GM23338 (cell line): Measurements from ENCODE around the gene SNX10. TPM values are rescaled to one million over a fixed set of nuclear protein-coding genes. Genes with fewer than 3 reads are reported as not detected.

Experiments
- ATAC-seq: fragments of 200-7000 bp; cut with Tn5 transposase; 3 replicates; pipeline ENCODE4 v1.9.1; 2020
- DNase-seq: peaks from one replicate; pipeline ENCODE4 v3.0.0-alpha.2; 2015; ENCODE audit warnings: low spot score
- H2AFZ ChIP-seq: fragments of 200-600 bp; sonication (generic); 2 replicates; pipeline ENCODE4 v1.8.0; 2016; ENCODE audit warnings: antibody characterized with exemption, mild to moderate bottlenecking, moderate library complexity
- H3F3A ChIP-seq: fragments of 200-600 bp; sonication (generic); replicated peaks from 2 replicates; pipeline ENCODE4 v1.8.0; 2017; ENCODE audit warnings: antibody characterized with exemption, mixed run types, low read depth
- H3K27ac ChIP-seq: fragments of 200-600 bp; sonication (generic); 2 replicates; pipeline ENCODE4 v1.6.1; 2016; ENCODE audit warnings: low read depth
- H3K27me3 ChIP-seq: fragments of 200-600 bp; sonication (generic); 2 replicates; pipeline ENCODE4 v1.8.0; 2016; ENCODE audit warnings: mild to moderate bottlenecking, mixed run types, moderate library complexity; ENCODE audit not compliant: insufficient read depth
- H3K36me3 ChIP-seq: fragments of 200-600 bp; sonication (generic); 2 replicates; pipeline ENCODE4 v1.8.0; 2016; ENCODE audit warnings: mild to moderate bottlenecking; ENCODE audit not compliant: insufficient read depth
- H3K4me1 ChIP-seq: fragments of 200-600 bp; sonication (generic); 2 replicates; pipeline ENCODE4 v1.8.0; 2016; ENCODE audit warnings: mild to moderate bottlenecking, moderate library complexity; ENCODE audit not compliant: insufficient read depth
- H3K4me2 ChIP-seq: fragments of 200-600 bp; sonication (generic); 2 replicates; pipeline ENCODE4 v1.7.1; 2017; ENCODE audit warnings: mixed run types
- H3K4me3 ChIP-seq: fragments of 200-600 bp; sonication (generic); 2 replicates; pipeline ENCODE4 v1.6.1; 2016; ENCODE audit warnings: mixed run types
- H3K79me2 ChIP-seq: fragments of 200-600 bp; sonication (generic); replicated peaks from 2 replicates; pipeline ENCODE4 v1.8.0; 2017; ENCODE audit warnings: mild to moderate bottlenecking; ENCODE audit not compliant: insufficient read depth
- H3K9me2 ChIP-seq: fragments of 200-600 bp; sonication (generic); 2 replicates; pipeline ENCODE4 v1.8.0; 2017; ENCODE audit not compliant: insufficient read depth
- H4K20me1 ChIP-seq: fragments of 200-600 bp; sonication (generic); replicated peaks from 2 replicates; pipeline ENCODE4 v1.8.0; 2017; ENCODE audit warnings: mild to moderate bottlenecking; ENCODE audit not compliant: insufficient read depth
- H3K27ac Mint-ChIP-seq: 2 replicates; pipeline ENCODE4 v1.8.0; 2020; ENCODE audit warnings: inconsistent platforms, mild to moderate bottlenecking, moderate library complexity, mixed read lengths
- H3K27me3 Mint-ChIP-seq: 3 replicates; pipeline ENCODE4 v1.8.0; 2022; ENCODE audit warnings: low read depth, mild to moderate bottlenecking, moderate library complexity, mixed read lengths, inconsistent platforms; ENCODE audit not compliant: insufficient read depth, poor library complexity
- H3K36me3 Mint-ChIP-seq: 3 replicates; pipeline ENCODE4 v1.8.0; 2021; ENCODE audit warnings: low read depth, mild to moderate bottlenecking, inconsistent platforms, moderate library complexity, mixed read lengths
- H3K4me1 Mint-ChIP-seq: 3 replicates; pipeline ENCODE4 v1.8.0; 2020; ENCODE audit warnings: mild to moderate bottlenecking, inconsistent platforms, mixed read lengths
- H3K4me3 Mint-ChIP-seq: 3 replicates; pipeline ENCODE4 v1.8.0; 2021; ENCODE audit warnings: moderate library complexity, mild to moderate bottlenecking, inconsistent platforms, mixed read lengths
- H3K9me3 Mint-ChIP-seq: 3 replicates; pipeline ENCODE4 v1.8.0; 2020; ENCODE audit warnings: moderate library complexity, mild to moderate bottlenecking, inconsistent platforms, mixed read lengths
- CREB1 ChIP-seq: fragments of 250-450 bp; sonication (Bioruptor Pico); IDR thresholded peaks from 2 replicates; pipeline ENCODE4 v1.5.0; 2020; ENCODE audit warnings: low read depth, mild to moderate bottlenecking, moderate library complexity
- CTCF ChIP-seq, 2 experiments: fragments of 200-600 bp in 1 of 2; sonication (generic) in 1 of 2; conservative IDR thresholded peaks; 2 replicates each; pipeline versions ENCODE4 v1.5.1 to v1.6.1; 2016 to 2017; ENCODE audit warnings: antibody characterized with exemption in 2 of 2, low read depth in 2 of 2, mild to moderate bottlenecking in 2 of 2, moderate library complexity in 1 of 2
- EZH2 ChIP-seq: fragments of 200-600 bp; sonication (generic); IDR thresholded peaks from one replicate; pipeline ENCODE4 v1.8.0; 2017; ENCODE audit warnings: antibody characterized with exemption, mild to moderate bottlenecking, low read depth; ENCODE audit not compliant: unreplicated experiment
- JUNB ChIP-seq: IDR thresholded peaks from one replicate; pipeline ENCODE4 v1.6.1; 2016; ENCODE audit warnings: antibody characterized with exemption; ENCODE audit not compliant: unreplicated experiment
- POLR2AphosphoS5 ChIP-seq: IDR thresholded peaks from 2 replicates; pipeline ENCODE4 v1.6.1; 2016; ENCODE audit warnings: antibody characterized with exemption, low read depth
- REST ChIP-seq: IDR thresholded peaks from one replicate; pipeline ENCODE4 v1.6.1; 2018; ENCODE audit warnings: antibody characterized with exemption; ENCODE audit not compliant: unreplicated experiment
- ZNF114 ChIP-seq: fragments of 250-450 bp; sonication (Bioruptor Pico); IDR thresholded peaks from 2 replicates; pipeline ENCODE4 v1.5.0; 2020; ENCODE audit warnings: mild to moderate bottlenecking, moderate library complexity
- ZNF331 ChIP-seq: fragments of 250-450 bp; sonication (Bioruptor Pico); IDR thresholded peaks from 2 replicates; pipeline ENCODE4 v1.5.0; 2020; ENCODE audit warnings: low read depth, mild to moderate bottlenecking, moderate library complexity
- ZNF462 ChIP-seq: fragments of 250-450 bp; sonication (Bioruptor Pico); IDR thresholded peaks from 2 replicates; pipeline ENCODE4 v1.5.0; 2020; ENCODE audit warnings: mild to moderate bottlenecking, moderate library complexity
- polyA plus RNA-seq: library from polyadenylated mRNA; unstranded; fragments of >200 nt; fragmentation: Nextera tagmentation; extraction: Ambion mirVana; gene quantifications from 2 replicates; pipeline ENCODE4 v1.2.1, GENCODE V29; 2016
- total RNA-seq: library from RNA; depleted of rRNA; stranded (reverse); fragments of >200 nt; shearing (Covaris generic); gene quantifications from 2 replicates; pipeline ENCODE4 v1.2.3, GENCODE V29; 2014
- TF ChIP-seq, protein P1 (sequence below): IDR thresholded peaks from 2 replicates; pipeline ENCODE4 v1.6.1; 2016; ENCODE audit warnings: antibody characterized with exemption

SNX10 gene
- total and polyA plus RNA-seq, 2 experiments from 2014 or later: 15.8 to 17.8 TPM

DNA sequence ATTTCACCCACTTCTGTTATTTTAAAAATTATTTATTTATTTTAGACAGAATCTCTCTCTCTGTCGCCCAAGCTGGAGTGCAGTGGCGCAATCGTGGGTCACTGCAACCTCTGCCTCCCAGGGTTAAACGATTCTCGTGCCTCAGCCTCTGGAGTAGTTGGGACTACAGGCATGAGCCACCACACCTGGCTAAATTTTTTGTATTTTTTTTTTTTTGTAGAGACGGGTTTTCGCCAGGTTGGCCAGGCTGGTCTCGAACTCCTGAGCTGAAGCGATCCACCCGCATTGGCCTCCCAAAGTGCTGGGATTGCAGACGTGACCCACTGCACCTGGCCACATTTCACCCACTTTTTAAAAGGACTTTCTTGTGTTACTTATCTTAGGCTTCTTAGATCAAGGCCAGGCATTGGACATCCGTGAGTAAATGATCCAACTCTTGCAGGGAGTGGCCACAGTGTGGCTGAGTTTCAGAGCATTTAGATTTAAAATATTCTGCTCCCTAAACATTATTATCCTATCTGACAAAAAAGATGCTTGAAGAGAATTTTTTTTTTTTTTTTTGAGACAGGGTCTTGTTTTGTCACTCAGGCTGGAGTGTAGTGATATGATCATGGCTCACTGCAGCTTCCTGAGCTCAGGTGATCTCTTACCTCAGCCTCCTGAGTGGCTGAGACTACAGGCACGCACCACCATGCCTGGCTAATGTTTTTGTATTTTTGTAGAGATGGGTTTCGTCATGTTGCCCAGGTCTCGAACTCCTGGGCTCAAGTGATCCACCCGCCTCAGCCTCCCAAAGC, 14.4 kb downstream of the SNX10 start (continued):
- TF ChIP-seq ZNF462 (no peak), EZH2 (no peak), ZNF331 (CRISPR knock-in tag) (no peak)
- TF ChIP-seq, protein P1, sequence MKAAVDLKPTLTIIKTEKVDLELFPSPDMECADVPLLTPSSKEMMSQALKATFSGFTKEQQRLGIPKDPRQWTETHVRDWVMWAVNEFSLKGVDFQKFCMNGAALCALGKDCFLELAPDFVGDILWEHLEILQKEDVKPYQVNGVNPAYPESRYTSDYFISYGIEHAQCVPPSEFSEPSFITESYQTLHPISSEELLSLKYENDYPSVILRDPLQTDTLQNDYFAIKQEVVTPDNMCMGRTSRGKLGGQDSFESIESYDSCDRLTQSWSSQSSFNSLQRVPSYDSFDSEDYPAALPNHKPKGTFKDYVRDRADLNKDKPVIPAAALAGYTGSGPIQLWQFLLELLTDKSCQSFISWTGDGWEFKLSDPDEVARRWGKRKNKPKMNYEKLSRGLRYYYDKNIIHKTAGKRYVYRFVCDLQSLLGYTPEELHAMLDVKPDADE: no peak

GRCh38 chr7:26306790-26307189, 15.1 kb downstream of the SNX10 start:
- Mint-ChIP-seq H3K27me3 (peaks cover 6% of the 10 kb centered on the region), H3K9me3 (no peaks in the 10 kb centered on the region), H3K27ac (peak overlapping the region; percentile 70; the same call in 1 of the 2 replicates), H3K4me1 (peaks cover 31% of the 10 kb centered on the region), H3K4me3 (no peak overlapping the region), H3K36me3 (no peaks in the 10 kb centered on the region)
- Histone ChIP-seq H3K9me2 (no peaks in the 10 kb centered on the region), H3K4me1 (0 out of 2 replicates have a peak, but pooled peaks cover 6% of the 10 kb centered on the region), H3K27ac (no peak overlapping the region), H3K79me2 (no peaks in the 10 kb centered on the region), H3K4me2 (no peak overlapping the region), H3K27me3 (no peaks in the 10 kb centered on the region), H3K36me3 (no peaks in the 10 kb centered on the region), H3K4me3 (no peak overlapping the region), H3F3A (no peaks in the 10 kb centered on the region), H2AFZ (no peak overlapping the region), H4K20me1 (no peaks in the 10 kb centered on the region)
- DNase-seq (no peak), ATAC-seq (no peak)
- TF ChIP-seq REST: no peak
- TF ChIP-seq POLR2AphosphoS5: no peak
- TF ChIP-seq, protein P1: no peak
- no peak for TF ChIP-seq EZH2
- no peak for TF ChIP-seq JUNB
- TF ChIP-seq ZNF114 (CRISPR knock-in tag): no peak
- TF ChIP-seq CREB1: no peak
- TF ChIP-seq CTCF (conservative IDR thresholded peaks at IDR 0.05; ENCODE audit: low read depth in 2 of 2): no peak
